GM19328 (cell line): ENCODE results near the gene CDRT15.
"Not testable (repeated sequence)": the region's sequence is repeated elsewhere in the genome, so short reads cannot be mapped to it uniquely, and the experiment has no call there.

Experiments used
- ATAC-seq: cut with Tn5 transposase; IDR thresholded peaks from one replicate; pipeline ENCODE4 v1.9.1; 2021; ENCODE audit warnings: mild to moderate bottlenecking, moderate library complexity; ENCODE audit not compliant: unreplicated experiment

The CDRT15 gene

DNA sequence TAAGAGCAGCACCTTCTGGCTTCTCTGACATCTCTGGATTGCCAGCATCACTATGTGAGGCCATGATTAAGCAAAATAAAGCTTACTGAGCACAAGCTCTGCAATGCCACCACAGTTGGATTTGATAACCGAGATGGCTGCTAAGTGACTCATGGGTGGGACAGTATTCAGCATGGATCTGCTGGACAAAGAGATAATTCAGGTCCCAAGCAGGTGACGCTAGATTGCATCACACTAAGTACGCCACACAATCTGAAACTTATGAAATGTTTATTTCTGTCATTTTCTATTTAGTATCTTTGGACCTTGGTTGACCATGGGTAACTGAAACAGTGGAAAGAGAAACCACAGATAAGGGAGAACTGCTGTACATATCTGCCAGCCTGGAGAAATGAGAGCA, 27.4 kb downstream of the CDRT15 start:
- no peak for ATAC-seq

DNA sequence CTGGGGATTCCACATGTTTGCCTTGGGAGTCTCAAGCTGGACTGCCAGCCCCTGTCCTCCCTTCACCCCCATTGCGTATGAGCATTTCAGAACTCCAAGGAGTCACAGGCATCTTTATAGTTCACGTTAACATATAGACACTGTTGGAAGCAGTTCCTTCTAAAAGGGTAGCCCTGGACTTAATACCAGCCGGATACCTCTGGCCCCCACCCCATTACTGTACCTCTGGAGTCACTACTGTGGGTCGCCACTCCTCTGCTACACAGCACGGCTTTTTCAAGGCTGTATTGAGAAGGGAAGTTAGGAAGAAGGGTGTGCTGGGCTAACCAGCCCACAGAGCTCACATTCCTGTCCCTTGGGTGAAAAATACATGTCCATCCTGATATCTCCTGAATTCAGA, 28.9 kb downstream of the CDRT15 start:
- ATAC-seq, result no peak

DNA sequence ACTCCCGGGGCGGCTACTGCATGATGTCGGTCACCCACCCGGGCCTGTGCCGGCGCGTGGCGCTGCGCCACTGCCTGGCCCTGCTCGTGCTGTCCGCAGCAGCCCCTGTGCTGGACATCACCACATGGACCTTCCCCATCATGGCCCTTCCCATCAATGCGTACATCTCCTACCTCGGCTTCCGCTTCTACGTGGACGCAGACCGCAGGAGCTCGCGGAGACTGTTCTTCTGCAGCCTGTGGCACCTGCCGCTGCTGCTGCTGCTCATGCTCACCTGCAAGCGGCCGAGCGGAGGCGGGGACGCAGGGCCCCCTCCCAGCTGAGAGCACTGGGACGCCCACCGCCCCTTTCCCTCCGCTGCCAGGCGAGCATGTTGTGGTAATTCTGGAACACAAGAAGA, 29.8 kb downstream of the CDRT15 start:
- ATAC-seq, result no peak

DNA sequence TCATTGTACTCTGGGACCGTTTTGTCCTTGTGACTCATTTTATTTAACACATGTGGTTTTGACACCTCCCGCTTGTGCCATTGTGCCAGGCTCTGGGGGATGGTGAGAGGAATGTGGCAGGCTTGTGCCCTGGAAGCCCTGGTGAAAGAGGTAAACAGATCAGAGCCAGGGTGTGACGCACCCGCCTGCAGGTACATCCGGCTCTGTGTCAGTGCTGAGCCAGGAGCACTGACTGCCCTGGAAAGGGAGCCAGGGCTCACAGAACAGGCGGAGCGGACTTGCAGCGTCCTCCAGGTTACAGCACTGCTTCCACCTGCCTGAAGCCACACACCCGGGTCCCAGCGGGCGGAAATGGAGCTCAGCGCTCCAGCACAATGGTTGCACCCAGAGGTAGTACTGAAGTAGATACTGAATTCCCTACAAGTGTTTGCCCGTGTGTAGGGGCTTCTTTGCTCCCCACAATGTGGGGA, 30.6 kb downstream of the CDRT15 start:
- no peak for ATAC-seq

DNA sequence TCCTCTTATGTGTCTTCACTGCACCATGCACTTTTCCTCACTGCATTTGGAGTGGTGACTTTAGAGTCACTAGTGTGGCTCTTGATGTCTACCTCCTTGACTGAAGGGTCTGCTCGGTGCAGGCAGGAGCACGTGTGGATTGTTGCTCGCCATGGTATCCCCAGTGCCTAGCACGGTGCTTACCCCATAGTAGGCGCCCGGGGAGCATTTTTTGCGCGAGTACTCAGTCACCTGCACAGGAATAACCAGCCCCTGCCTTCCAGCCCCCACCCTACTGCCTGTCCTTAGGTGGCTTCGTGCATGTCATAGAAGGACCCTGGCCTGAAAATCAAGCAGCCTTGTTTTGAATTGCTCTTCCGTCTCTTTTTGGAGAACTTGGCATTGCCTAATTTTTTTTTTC, 31.3 kb downstream of the CDRT15 start:
- ATAC-seq, result no peak

DNA sequence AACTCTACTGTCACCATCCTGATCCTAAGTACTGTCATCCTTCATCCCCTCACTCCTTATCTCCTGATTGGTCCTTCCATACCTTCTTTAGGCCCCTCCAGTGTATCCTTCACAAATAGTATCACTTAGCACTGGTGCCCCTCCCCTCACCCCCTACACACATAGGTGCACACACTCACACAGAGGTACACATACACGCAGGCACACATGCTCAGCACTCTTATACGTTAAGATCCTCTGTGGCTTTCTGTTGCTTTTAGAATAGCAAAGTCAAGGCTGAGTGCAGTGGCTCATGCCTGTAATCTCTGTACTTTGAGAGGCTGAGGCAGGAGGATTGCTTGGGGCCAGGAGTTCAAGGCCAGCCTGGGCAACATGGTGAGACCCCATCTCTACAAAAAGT, 32.1 kb downstream of the CDRT15 start:
- no peak for ATAC-seq

DNA sequence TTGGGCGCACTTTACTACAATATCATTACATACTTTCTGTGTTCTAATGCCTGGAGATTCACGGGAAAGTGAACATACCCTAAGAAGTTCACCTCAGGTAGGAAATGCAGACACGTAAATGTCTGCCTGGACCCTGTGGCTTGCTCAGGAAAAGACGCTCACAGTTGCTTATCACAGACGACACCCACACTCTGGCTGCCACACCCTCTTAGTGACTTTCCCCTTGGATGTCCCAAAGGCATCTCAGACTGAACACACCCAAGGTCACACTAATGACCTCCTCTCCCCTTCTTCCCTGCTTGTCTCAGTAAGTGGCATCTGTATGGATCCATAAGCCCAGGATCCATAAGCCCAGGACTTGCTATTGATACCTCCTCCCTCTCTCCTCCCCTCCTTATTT, 32.6 kb downstream of the CDRT15 start:
- no peak for ATAC-seq

DNA sequence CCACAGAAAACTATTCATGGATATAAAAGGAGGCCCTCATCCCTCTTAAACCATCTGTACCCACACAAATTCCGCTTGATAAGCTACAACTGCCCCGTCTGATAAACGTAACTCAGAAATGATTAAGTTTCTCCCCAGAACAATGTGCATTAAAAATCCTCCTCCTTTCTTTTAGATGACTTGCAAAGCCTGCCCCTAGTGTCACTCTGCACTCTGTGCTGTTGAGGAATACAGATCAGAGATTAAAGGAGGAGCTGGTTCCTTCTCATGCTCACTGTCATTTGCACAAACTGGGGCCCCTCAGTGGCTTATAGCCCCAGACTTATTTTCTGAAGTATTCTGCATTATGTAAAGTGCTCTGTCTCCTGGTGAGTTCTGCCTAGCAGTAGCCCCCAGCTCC, 33.3 kb downstream of the CDRT15 start:
- no peak for ATAC-seq

DNA sequence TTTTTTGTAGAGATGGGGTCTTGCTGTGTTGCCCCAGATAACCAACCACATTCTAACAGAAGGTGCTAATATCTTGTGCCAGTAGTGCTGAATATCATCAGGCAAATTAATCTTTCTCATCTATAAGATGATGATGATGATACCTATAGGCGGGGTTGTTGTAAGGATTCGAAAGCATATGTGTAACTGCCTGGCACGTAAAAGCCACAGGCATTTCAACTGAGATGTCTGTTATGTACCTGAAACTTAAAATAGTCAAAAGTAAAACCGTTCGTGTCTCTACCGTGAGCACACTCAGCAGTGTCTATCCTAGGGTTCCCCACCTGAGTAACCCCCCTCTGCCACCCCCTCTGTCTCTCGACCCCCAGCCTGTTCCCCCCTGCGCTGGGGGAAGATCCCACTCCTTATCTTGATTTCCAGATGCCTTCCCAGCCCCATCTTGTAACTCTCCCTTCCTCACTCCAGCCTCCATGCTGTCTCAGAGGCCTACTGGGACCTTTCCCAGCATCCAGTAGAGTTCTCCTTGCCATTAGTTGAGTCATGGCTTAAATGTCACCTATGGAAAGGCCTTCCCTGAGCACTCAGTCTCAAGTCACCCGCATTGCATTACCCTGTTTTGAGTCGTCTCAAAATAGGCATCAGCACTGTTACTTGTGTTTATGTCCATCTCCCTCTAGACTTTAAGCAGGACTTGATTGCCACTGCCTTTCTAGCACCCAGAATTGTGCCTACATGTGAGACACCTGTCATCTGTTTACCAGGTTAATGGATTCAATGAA, 34.1 kb downstream of the CDRT15 start:
- ATAC-seq, result no peak

DNA sequence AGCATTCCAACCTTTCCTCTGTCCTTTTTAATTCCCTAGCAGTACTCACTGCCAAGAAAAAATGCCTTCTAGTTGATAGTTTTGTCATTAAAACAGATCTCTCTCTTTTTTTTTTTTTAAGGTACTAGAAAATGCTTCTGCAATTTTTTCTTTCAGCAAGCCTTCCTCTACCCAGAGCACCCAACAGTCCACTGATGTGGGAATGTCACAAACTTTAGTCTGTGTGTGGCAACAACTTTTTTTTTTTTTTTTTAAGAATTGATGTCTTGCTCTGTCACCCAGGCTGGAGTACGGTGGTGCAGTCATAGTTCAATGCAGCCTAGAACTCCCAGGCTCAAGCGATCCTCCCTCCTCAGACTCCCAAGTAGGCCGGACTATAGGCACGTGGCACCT, 34.7 kb downstream of the CDRT15 start:
- ATAC-seq, result no peak

DNA sequence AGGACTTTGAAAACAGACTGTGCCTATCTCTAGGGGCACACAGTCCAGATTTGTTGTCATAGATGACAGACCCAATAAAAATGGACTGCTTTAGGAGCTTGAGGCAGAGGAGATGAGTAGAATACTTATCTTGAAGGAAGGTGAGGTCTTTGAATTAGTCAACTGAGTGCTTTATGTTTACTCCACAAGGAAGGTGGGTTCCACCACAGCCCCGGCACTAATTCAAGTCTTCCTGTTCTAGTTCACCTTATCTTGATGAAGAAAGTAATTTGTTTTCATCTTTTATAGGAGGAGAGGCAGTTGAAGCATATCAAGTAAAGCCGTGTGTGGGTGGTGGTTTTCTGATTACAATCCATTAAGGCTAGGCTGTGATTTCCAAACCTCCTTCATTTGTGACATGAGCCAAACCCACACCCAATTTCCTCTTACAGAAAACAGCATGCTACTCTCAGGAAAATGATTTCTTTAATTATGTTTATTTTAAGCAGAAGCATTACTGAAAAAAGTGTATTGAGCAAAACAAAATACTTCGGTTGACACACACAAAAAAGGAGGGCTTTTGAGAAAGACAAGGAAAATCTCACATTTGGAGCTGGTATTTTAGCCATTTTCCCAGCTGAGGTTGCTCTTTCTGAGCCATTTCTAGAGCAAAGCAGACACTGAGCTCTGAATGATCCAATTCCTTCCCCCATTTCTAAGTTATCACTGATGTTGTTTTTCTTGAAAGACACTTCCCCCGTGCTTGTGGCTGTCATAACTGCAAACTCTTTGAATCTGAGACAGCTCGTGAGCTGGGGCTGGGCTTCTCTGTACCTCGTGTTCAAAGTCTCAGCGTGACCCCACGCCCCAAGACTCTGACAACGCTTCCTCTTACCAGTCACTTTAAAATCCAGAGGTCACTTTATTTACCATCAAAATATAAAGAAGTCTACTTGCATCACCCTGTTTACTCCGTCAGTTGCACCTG, 35.4 kb downstream of the CDRT15 start:
- ATAC-seq, result no peak

DNA sequence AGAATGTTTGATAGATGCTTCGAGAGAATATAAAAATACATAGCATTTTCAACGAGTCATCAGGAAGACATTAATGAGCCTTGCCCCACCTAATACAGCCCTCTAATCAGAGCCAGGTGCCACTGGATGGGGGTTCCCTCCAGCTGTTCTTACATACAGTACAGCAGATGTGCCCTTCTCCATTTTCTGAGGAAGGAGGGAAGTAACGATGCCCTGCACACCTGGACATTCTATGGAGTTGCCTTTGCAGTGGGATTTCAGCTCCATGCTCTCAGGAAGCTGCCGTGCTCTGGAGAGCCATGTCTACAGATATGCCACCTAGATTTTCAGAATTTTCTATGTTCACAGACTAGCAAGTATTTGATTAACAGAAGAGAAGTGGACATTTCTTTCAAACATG, 36.3 kb downstream of the CDRT15 start:
- ATAC-seq, result no peak

DNA sequence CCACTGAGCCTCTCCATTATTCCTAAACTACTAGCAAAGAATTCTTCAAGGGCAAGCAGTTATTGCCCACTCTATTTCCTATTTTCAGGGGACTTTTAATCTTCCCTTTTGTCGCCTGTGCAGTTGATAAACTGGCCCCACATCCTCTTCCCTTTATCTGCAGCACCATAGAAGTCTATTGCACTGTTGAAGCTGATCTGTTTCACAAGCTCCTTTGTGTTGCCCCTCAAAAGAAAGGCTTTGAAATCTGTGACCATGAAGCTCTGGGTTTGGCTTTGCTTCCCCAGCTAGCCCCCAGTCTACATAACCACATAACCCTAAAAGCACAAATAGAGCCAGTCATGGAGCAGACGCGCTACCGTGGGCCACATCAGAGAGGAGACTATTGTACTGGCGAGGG, 37.1 kb downstream of the CDRT15 start:
- no peak for ATAC-seq

DNA sequence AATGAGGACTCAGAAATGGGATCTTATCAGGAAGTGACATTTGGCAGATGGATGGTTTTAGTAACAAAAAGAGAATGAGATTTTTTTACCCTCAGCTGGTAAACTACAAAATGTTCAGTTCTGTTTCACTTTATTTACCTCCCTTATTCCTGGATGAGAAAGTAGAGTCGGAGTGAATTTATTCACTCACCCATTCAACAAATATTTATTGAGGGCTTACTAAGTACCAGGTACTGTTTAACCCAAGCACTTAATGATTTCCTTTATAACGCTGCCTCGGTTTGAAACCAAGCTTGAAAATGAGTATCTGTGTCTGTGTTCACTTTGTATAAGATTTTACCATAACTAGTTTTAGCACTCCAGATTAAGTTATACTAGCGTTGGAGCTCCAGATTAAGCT, 38.1 kb downstream of the CDRT15 start:
- ATAC-seq, result no peak

DNA sequence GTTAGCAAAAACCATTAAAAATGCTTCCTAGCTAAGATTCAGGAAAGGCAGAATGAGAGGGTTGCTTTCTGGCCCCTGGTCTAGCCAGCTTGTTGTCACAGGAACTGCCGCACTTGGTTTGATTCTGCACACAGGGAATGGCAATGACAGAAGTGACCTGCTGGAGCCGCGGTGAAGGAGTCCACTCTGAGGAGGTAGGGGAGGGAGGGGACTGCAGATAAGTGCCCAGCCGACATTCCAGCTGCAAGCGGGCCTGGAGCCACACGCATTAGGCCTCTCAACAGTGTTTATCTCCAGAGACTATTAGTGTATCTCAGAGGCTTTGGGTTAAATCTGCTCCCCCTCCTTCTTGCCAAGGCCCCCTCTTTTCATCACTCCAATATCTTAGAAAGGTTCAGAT, 38.6 kb downstream of the CDRT15 start:
- ATAC-seq, result no peak

DNA sequence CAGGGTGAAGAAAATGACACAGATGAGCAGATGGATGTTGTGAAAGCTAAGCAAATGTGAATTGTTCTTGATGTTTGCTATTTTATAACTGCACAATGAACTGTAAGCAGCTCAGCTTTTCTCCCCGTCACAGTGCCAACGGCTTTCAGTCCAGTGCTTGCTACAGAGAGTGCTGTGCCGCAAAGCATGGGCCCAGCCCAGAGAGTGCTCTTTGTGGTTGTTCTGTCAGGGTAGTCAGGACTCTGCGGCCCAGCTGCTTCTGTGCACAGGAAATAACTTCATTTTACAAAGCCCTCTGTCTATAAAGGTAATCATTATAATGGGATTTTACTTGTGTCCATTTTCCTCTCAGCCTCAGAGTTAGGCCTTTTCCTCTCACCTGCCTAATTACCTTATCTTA, 39.1 kb downstream of the CDRT15 start:
- ATAC-seq, result no peak

DNA sequence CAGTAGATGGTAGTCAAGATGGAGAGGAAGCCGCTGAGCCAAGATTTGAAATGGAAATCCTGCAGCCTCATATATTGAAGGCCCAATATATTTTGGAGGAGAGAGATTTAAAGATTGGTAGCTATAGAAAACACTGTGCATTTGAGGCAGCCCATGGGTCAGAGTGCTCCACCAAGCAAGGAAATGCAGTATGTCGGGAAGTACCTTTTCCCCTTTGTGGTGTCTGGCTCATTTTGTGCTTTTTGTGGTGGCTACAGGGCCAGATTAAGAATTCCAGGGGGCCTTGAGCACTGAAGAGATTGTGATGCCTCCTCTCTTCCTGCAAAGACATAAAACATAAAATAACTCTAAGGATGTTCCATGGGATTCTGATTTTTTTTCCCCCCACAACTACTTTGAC, 39.6 kb downstream of the CDRT15 start:
- no peak for ATAC-seq

DNA sequence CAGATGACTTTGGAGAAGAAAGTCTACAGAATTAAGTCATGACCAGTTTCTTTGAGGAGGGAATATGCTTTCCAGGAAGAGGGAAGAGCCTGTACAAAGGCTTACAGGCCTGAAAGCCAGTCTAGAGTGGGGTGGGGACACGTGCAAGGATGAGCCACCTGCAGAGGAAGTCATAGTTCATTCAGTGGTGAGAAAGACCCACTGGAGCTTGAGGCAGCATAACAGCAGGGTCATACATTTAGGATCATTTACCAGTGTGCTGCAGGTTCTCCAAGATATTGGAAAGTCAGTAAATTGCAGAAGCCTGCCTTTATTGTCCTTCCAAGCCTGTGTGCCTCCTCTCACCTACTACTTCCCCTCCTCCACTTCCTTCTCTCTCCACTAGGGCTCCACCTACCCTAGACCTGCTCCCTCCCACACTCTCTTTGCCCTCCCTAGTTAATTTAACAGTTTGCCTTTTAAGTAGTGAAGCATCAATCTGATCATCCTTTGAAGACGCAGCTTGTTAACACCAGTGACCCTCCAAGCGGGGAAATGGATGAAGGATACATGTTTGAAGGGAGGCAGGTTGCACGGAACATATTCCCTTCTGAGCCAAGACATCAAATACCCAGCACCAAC, 40.2 kb downstream of the CDRT15 start:
- no peak for ATAC-seq

DNA sequence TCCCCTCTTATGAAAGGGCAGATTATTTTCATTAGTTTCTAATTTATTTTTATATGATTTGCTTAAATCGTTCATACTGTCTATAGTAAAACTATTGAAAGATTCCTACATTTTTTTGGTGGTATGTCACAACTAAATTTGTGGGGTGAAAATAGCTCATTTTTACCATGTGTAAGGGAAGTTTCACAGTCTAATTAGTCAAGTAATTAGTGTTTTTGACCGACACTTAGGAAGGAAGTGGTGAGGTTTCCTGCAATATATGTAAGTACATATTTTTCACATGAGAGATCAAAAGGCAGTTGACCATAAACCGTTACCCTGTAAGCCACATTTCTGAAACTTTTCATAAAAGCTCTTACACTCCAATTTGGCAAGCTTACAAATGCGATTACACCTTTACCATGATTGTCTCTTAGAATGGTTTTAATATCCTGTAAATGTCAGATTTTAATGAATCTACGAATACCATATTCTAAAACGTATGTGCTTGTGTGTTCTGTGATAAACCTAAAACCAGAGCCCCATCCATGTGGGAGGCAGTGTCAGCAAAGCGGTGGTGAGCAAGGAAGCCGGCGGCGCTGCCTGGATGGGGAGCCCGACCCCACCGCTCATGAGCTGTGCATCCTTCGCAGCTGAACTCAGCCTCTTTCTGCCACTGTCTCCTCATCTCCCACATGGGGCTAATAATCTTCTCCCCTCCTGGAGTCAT, 43.9 kb downstream of the CDRT15 start:
- not testable (repeated sequence) for ATAC-seq

DNA sequence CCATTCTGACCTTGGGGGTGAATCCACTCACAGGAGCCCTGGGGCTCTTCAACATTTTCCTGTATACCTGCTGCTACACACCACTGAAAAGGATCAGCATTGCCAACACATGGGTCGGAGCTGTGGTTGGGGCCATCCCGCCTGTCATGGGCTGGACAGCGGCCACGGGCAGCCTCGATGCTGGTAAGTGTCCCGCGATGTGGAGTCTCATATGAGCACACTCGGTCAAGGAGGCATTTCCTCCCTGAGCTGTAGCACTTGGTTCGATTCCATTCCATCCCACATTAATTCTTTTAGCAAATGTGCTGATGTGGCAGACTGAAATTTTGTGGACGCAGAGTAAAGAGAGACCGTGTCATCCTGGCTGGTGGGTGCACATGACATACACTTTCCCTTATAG, 44.6 kb downstream of the CDRT15 start:
- ATAC-seq, result not testable (repeated sequence)

DNA sequence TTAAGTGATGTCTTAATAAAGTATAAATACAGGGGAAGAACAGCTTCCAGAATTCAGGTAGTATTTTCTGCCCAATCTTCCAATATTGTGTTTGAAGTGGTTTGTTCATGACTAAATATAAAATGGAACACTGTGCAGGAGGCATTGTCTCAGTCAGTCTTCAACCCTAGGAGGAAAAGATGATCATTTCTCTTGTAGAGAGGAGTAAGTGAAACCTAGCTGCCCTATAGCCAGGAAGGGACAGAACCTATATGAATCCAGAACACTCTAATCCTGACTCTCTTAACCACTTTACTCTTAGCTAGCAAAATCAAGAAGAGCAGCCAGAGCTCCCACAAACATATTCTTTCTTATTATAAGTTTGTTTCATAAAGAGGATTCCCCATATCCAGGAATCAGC, 45.2 kb downstream of the CDRT15 start:
- not testable (repeated sequence) for ATAC-seq
